ENCODE data around the gene KLHL21. TPM values are rescaled to one million over a fixed set of nuclear protein-coding genes. Genes with fewer than 3 reads are reported as not detected.

Gene KLHL21
- total and polyA plus RNA-seq, 2 of the 4 experiments (the other 2 are of a cell fraction) = 12.0 to 36.7 TPM

DNA sequence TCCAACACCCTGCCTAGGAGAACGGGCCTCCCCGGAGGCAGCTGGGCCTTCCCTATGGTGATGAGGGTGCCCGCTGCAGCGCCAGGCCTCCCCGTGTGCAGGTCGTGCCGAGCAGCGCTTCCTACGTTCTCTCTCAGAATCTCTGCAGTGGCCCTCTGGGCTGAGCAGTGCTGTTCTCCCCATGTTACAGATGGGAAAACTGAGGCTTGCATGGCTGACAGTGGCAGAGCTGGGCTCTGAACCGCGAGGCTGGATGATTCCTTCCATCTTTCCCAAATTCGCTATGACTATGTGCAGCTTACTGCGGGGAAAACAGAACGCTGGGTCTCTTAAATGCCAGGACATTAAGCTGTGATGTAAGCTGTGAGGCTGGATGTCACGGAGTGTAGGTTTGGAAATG is 8.9 kb downstream of the KLHL21 start (continued):
- TF ChIP-seq NFE2L2 (IDR thresholded peaks at IDR 0.05; ENCODE audit: low read depth, low read length) (no peak), FOS (IDR thresholded peaks at IDR 0.05; ENCODE audit: low read depth, low read length) (no peak)

DNA sequence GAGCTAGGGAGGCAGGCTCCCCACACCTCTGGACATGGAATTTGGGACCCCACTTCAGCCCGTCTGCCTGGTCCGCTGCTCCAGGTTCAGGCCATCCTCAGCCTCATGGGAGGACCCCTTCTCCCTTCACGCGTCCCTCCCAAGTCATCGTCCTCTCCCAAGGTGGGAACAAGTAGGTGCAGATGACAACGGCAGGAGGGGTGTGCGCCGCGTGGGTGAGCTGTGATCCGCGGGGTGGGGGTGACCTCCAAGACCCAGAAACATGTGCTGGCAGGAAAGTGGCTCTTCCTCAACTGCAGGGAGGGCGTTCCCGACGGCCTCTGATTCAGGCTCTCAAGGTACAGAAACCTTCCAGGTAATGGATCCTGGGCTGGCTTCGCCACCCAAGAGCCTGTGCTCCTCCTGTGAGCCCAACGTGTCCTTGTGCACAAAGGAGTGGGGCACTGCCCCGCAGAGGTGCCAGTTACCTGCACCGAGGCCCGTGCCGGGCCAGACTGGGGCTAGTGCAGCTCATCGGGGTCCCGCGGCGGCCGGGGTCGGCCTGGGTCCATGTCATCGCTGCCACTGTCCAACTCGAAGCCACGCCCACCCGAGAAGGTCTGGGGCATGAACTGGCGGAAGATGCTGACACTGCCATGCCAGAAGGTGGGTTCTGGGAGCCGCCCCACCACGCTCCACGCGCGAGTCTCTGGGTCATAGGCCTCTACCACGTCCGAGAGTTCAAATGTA is 9.6 kb downstream of the KLHL21 start:
- H3K4ac ChIP-seq (ENCODE audit: low read depth, low read length) = no peak overlapping the region
- intact Hi-C loops (cut with micrococcal nuclease) (no loop called here), dilution Hi-C loops (cut with HindIII; ENCODE audit: low sequenced_read_pairs, unreplicated experiment) (no loop called here), in situ Hi-C loops (cut with MboI; ENCODE audit: low sequenced_read_pairs) (no loop called here)
- peaks cover 80% of the 10 kb centered on the region for H4K20me1 ChIP-seq (ENCODE audit: insufficient read depth, low read length)
- H4K91ac ChIP-seq (ENCODE audit: insufficient read depth, low read depth, low read length) = no peak overlapping the region
- H2AFZ ChIP-seq (replicated peaks; ENCODE audit: low read length, poor library complexity) = no peak overlapping the region
- H3K56ac ChIP-seq (ENCODE audit: extremely low read depth, insufficient read depth, low read length) = no peak overlapping the region
- H4K5ac ChIP-seq (ENCODE audit: low read depth, low read length) = no peak overlapping the region
- POLR2A ChIA-PET (ENCODE audit: unreplicated experiment) = no interaction called here
- no peak overlapping the region for H3K4me2 ChIP-seq (ENCODE audit: low read depth, low read length)
- CTCF ChIA-PET = no interaction called here
- H3K9me1 ChIP-seq (ENCODE audit: insufficient read depth, low read length) = no peaks in the 10 kb centered on the region
- WGBS, 2 experiments (ENCODE audit: extremely low coverage in 2 of 2, insufficient read length in 1 of 2) = 97% methylated on average over 26 of the region's 38 CpGs; no CpG with 5 or more reads in 1 of the 2 experiments
- H3K18ac ChIP-seq (ENCODE audit: low read depth, low read length) = no peak overlapping the region
- DNase-seq = no peak
- H3K4me1 ChIP-seq (ENCODE audit: control insufficient read depth, insufficient read depth, low read length) = no peaks in the 10 kb centered on the region; the same call in 1 of the 2 replicates
- no peak overlapping the region for H3K4me3 ChIP-seq (ENCODE audit: insufficient read depth, low read depth, low read length)
- no peak overlapping the region for H3K9ac ChIP-seq (ENCODE audit: low read depth, low read length)
- no TSS peak for BruUV-seq (replicated peaks)
- H3K27me3 ChIP-seq (ENCODE audit: control insufficient read depth, insufficient read depth, low read length) = no peaks in the 10 kb centered on the region
- no peak for ATAC-seq (ENCODE audit: low read depth)
- no peak for TF ChIP-seq RAD21 (IDR thresholded peaks at IDR 0.05; ENCODE audit: low read length)
- no peak for TF ChIP-seq MAZ (IDR thresholded peaks at IDR 0.05; ENCODE audit: borderline replicate concordance, low read depth, low read length)
- no peak for TF ChIP-seq MXI1 (IDR thresholded peaks at IDR 0.05; ENCODE audit: borderline replicate concordance, low read depth, low read length)
- no peak for TF ChIP-seq FOS (IDR thresholded peaks at IDR 0.05; ENCODE audit: low read depth, low read length)
- TF ChIP-seq, protein P1, sequence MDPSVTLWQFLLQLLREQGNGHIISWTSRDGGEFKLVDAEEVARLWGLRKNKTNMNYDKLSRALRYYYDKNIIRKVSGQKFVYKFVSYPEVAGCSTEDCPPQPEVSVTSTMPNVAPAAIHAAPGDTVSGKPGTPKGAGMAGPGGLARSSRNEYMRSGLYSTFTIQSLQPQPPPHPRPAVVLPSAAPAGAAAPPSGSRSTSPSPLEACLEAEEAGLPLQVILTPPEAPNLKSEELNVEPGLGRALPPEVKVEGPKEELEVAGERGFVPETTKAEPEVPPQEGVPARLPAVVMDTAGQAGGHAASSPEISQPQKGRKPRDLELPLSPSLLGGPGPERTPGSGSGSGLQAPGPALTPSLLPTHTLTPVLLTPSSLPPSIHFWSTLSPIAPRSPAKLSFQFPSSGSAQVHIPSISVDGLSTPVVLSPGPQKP (IDR thresholded peaks at IDR 0.05; ENCODE audit: borderline replicate concordance, low read depth, low read length) = no peak
- H2BK20ac ChIP-seq (ENCODE audit: low read depth, low read length) = no peak overlapping the region
- no peak overlapping the region for H2AK9ac ChIP-seq (replicated peaks; ENCODE audit: low read depth, low read length, poor library complexity)
- H3K36me3 ChIP-seq (ENCODE audit: control insufficient read depth, insufficient read depth, low read length) = peaks cover 94% of the 10 kb centered on the region
- H2AK5ac ChIP-seq (ENCODE audit: low read depth, low read length) = no peak overlapping the region
- H2BK120ac ChIP-seq (ENCODE audit: low read depth, low read length) = no peak overlapping the region
- H2BK5ac ChIP-seq (ENCODE audit: low read depth, low read length, poor library complexity, severe bottlenecking) = no peak overlapping the region
- H3K79me1 ChIP-seq (ENCODE audit: low read depth in 1 of 2, low read length in 2 of 2) = peaks cover 13 to 82% of the 10 kb centered on the region in 2 experiments
- H4K8ac ChIP-seq (ENCODE audit: low read depth in 2 of 2, low read length in 2 of 2) = no peak overlapping the region
- H3K23ac ChIP-seq (ENCODE audit: low read depth, low read length) = no peak overlapping the region
- H3K27ac ChIP-seq (ENCODE audit: insufficient read depth, low read length) = no peak overlapping the region
- H3K9me3 ChIP-seq (ENCODE audit: control insufficient read depth, insufficient read depth, low read length) = no peaks in the 10 kb centered on the region
- no peak overlapping the region for H3K14ac ChIP-seq (replicated peaks; ENCODE audit: low read depth, low read length)
- H2BK15ac ChIP-seq (ENCODE audit: low read depth, low read length) = no peak overlapping the region
